ENCODE measurements around the gene OGFOD3.
"Not testable (repeated sequence)": the region's sequence is repeated elsewhere in the genome, so short reads cannot be mapped to it uniquely, and the experiment has no call there.

Gene OGFOD3

GRCh38 chr17:82386881-82387704, 31.3 kb downstream of the OGFOD3 start:
- DNase-seq (ENCODE audit: low read depth): no peak

- DNase-seq (ENCODE audit: low read depth): no peak
Observed at GRCh38 chr17:82386255-82386831, 32.0 kb downstream of the OGFOD3 start.

GRCh38 chr17:82385559-82386254, 32.7 kb downstream of the OGFOD3 start:
- no peak for DNase-seq (ENCODE audit: low read depth)

- peak; percentile 24 for DNase-seq (ENCODE audit: low read depth)
Observed at GRCh38 chr17:82384730-82385481, 33.5 kb downstream of the OGFOD3 start.

GRCh38 chr17:82384051-82384729, 34.2 kb downstream of the OGFOD3 start:
- DNase-seq (ENCODE audit: low read depth): no peak

GRCh38 chr17:82383411-82383810, 35.0 kb downstream of the OGFOD3 start:
- DNase-seq (ENCODE audit: low read depth): no peak

GRCh38 chr17:82382933-82383255, 35.5 kb downstream of the OGFOD3 start:
- DNase-seq (ENCODE audit: low read depth): no peak

GRCh38 chr17:82382220-82382932, 36.0 kb downstream of the OGFOD3 start:
- not testable (repeated sequence) for DNase-seq (ENCODE audit: low read depth)

GRCh38 chr17:82381703-82382009, 36.7 kb downstream of the OGFOD3 start:
- DNase-seq (ENCODE audit: low read depth): not testable (repeated sequence)

- no peak for DNase-seq (ENCODE audit: low read depth)
Observed at GRCh38 chr17:82380860-82381702, 37.3 kb downstream of the OGFOD3 start.

- DNase-seq (ENCODE audit: low read depth): no peak
Observed at GRCh38 chr17:82378741-82379021, 39.7 kb downstream of the OGFOD3 start.

GRCh38 chr17:82377924-82378740, 40.3 kb downstream of the OGFOD3 start:
- no peak for DNase-seq (ENCODE audit: low read depth)

- not testable (repeated sequence) for DNase-seq (ENCODE audit: low read depth)
Observed at GRCh38 chr17:82377294-82377693, 41.1 kb downstream of the OGFOD3 start.

GRCh38 chr17:82376042-82376730, 42.2 kb downstream of the OGFOD3 start:
- no peak for DNase-seq (ENCODE audit: low read depth)

GRCh38 chr17:82375359-82376041, 42.9 kb downstream of the OGFOD3 start:
- no peak for DNase-seq (ENCODE audit: low read depth)

GRCh38 chr17:82374626-82375331, 43.6 kb downstream of the OGFOD3 start:
- DNase-seq (ENCODE audit: low read depth): no peak

GRCh38 chr17:82373731-82374625, 44.4 kb downstream of the OGFOD3 start:
- no peak for DNase-seq (ENCODE audit: low read depth)

Data from HS-5 (cell line).